GM12874 (cell line): Measurements from ENCODE around the gene RNU6-1.

Source experiments
- CTCF ChIP-seq: IDR thresholded peaks from 2 replicates; pipeline ENCODE4 v1.5.1; 2011; ENCODE audit warnings: low read depth, mild to moderate bottlenecking, control low read depth, low read length, moderate library complexity; ENCODE audit not compliant: insufficient read depth

RNU6-1 gene

GRCh38 chr15:67839929-67840748 is at the start of gene RNU6-1:
TSS of gene RNU6-1 (minus strand) at chr15:67840045.
- no peak for TF ChIP-seq CTCF

- no peak for TF ChIP-seq CTCF
Observed at GRCh38 chr15:67887776-67888175, 47.9 kb upstream of the RNU6-1 start.

GRCh38 chr15:67885861-67886260 is 46.0 kb upstream of the RNU6-1 start:
- TF ChIP-seq CTCF: no peak

GRCh38 chr15:67885175-67885523 is 45.3 kb upstream of the RNU6-1 start:
- TF ChIP-seq CTCF: no peak

GRCh38 chr15:67884514-67885174 is 44.8 kb upstream of the RNU6-1 start:
- no peak for TF ChIP-seq CTCF

DNA sequence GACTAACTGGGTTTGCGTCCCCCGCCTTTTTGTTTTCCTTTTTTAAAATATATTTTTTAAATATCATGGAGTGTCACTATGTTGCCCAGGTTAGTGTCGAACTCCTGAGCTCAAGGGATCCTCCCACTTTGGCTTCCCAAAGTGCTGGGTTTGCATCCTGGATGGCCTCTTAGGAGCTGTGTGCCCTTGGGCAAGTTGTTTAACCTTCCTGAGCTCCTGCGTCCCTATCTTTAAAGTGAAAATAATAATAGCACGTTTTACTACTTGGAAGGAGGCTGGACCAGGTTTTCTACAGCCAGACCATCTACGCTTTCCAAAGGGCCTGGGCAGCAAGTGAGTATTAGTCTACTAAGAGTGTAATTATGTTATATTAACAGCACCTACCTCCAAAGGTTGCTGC is 44.2 kb upstream of the RNU6-1 start:
- no peak for TF ChIP-seq CTCF

GRCh38 chr15:67883234-67883773 is 43.5 kb upstream of the RNU6-1 start:
- TF ChIP-seq CTCF: no peak
